Adrenal gland (tissue), 12 donors: Measurements from ENCODE around the gene HNRNPK. TPM values are rescaled to one million over a fixed set of nuclear protein-coding genes. Genes with fewer than 3 reads are reported as not detected.

Experiments used
- DNase-seq, 7 donors: peaks; one replicate each; pipeline ENCODE4 v3.0.0-alpha.2; 2019 to 2020
- H3K27ac ChIP-seq, 5 donors: fragments of 200-600 bp; sonication (generic) in 4 of 5; 1 replicate in 3 of 5; 2 replicates in 2 of 5; pipeline versions ENCODE4 v1.5.1 to v1.8.0; 2016 to 2020; ENCODE audit warnings: mild to moderate bottlenecking in 1 of 5
- H3K27me3 ChIP-seq: fragments of 200-600 bp; 2 replicates; pipeline ENCODE4 v1.8.0; 2021
- H3K36me3 ChIP-seq, 2 donors: fragments of 200-600 bp; replicated peaks in 1 of 2; 1 replicate in 1 of 2; 2 replicates in 1 of 2; pipeline versions ENCODE4 v1.5.1 to v1.8.0; 2018 to 2022
- H3K4me1 ChIP-seq, 2 donors: fragments of 200-600 bp; replicated peaks in 1 of 2; 1 replicate in 1 of 2; 2 replicates in 1 of 2; pipeline versions ENCODE4 v1.5.1 to v1.8.0; 2018 to 2021
- H3K4me3 ChIP-seq, 4 donors: fragments of 200-600 bp; sonication (generic) in 3 of 4; one replicate each; pipeline ENCODE4 v1.5.1; 2016 to 2018
- H3K9me3 ChIP-seq, 3 donors: fragments of 200-600 bp; sonication (generic) in 1 of 3; replicated peaks in 1 of 3; 1 replicate in 2 of 3; 2 replicates in 1 of 3; pipeline versions ENCODE4 v1.5.1 to v1.8.0; 2016 to 2021
- POLR2A ChIP-seq, 2 donors: fragments of 450-650 bp; IDR thresholded peaks; one replicate each; pipeline ENCODE4 v1.6.1; 2017; ENCODE audit warnings: antibody characterized with exemption in 2 of 2, mild to moderate bottlenecking in 2 of 2, moderate library complexity in 1 of 2
- WGBS, 4 donors: extraction: QIAGEN DNeasy Blood & Tissue Kit in 2 of 4; methylation state at CpG; one replicate each; pipeline versions ENCODE4 v1.1.5 to v1.1.7; 2013 to 2017; 5-methylcytosine and 5-hydroxymethylcytosine counted together
- intact Hi-C, 2 donors: fragments of 100-400 bp; cut with DNase I; formaldehyde crosslinking; loops; one replicate each; pipeline versions ENCODE4 v1.14.1 to v1.15.0; 2022 to 2023
- polyA plus RNA-seq, 3 donors: library from polyadenylated mRNA; stranded (reverse); fragments of 200-250 nt in 2 of 3; fragments of 350-450 nt in 1 of 3; fragmentation: Illumina TruSeq in 1 of 3; extraction: RNeasy Lipid Tissue Mini Kit (QIAGEN cat#74804) in 1 of 3; gene quantifications; one replicate each; pipeline ENCODE4 v1.2.3, GENCODE V29; 2013 to 2014
- total RNA-seq, 9 donors: library from RNA; depleted of rRNA in 4 of 9; stranded (reverse); fragments of >200 nt in 4 of 9; fragments of 120-200 nt in 1 of 9; fragmentation: NEBNext Ultra II Directional in 1 of 9; extraction: Animal tissue kit (Norgen Biotek cat#: 25700) in 1 of 9; gene quantifications; one replicate each; pipeline versions ENCODE4 v1.1.0 to v1.2.4, GENCODE V29; 2013 to 2023
- TF ChIP-seq, protein P1 (sequence below), 6 experiments: fragments of 450-650 bp in 4 of 6; fragments of 200-600 bp in 2 of 6; sonication (generic) in 1 of 6; IDR thresholded peaks; 1 replicate in 5 of 6; 2 replicates in 1 of 6; pipeline versions ENCODE4 v1.5.1 to v1.8.0; 2016 to 2021; ENCODE audit warnings: antibody characterized with exemption in 6 of 6, mild to moderate bottlenecking in 2 of 6, moderate library complexity in 1 of 6
- donor health status: healthy with polysubstance abuse.
- donor health status: Bipolar disorder and iron deficiency.
- donor health status: DM: yes; HTN: yes; CAD: no.
- donor health status: DM: no; HTN: no; CAD: no.
- donor health status: DM: no; HTN: no; CAD: no.
- donor health status: DM: yes; HTN: yes; CAD: no.

HNRNPK gene
- total and polyA plus RNA-seq, 12 donors, result 172 to 866 (median 477) TPM

DNA sequence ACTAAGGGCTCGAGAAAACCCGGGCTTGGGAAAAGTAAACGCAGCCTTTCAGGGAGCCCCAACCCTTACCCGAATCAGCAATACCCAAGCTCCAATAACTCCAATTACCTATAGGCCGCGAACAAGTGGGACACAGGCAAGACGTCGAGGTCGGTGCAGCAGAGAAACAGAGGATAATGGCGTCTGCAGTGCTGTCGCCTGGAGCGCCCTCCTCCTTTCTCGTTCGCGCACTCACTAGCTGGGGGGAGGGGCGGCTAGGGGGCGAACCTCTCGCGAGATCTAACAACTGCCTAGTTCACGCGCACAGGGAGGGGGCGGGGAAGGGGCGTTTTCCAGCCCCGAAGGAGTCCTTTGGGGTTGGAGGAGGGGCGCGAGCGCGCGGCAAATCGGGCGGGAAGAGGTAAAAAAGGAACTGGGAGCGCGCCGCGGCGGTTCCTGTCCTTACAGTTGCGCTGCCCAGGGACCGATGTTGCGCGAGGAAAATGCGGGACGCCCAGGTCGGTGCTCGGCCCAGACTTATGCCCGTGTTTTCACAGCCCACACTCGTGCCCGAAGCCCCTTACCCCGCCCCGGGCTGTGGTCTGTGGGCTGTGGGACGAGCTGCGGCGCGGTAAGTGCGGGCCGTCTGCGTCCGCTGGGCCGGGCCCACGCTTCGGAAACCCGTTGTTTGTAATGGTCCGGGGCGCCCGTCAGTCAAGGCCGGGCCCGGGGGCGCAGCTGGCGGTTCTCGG lies 545 bp upstream of the HNRNPK start, which contains the start of gene RMI1:
Gene RMI1 (plus strand): TSS at position 411 of the 731 bp plus-strand sequence. CDS start 20,182 bp downstream, outside the sequence.
- TF ChIP-seq, protein P1, sequence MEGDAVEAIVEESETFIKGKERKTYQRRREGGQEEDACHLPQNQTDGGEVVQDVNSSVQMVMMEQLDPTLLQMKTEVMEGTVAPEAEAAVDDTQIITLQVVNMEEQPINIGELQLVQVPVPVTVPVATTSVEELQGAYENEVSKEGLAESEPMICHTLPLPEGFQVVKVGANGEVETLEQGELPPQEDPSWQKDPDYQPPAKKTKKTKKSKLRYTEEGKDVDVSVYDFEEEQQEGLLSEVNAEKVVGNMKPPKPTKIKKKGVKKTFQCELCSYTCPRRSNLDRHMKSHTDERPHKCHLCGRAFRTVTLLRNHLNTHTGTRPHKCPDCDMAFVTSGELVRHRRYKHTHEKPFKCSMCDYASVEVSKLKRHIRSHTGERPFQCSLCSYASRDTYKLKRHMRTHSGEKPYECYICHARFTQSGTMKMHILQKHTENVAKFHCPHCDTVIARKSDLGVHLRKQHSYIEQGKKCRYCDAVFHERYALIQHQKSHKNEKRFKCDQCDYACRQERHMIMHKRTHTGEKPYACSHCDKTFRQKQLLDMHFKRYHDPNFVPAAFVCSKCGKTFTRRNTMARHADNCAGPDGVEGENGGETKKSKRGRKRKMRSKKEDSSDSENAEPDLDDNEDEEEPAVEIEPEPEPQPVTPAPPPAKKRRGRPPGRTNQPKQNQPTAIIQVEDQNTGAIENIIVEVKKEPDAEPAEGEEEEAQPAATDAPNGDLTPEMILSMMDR (IDR thresholded peaks at IDR 0.05), result peak in 1 of 6 experiments; percentile 23
- peak; percentile 96 to 99 for TF ChIP-seq POLR2A (IDR thresholded peaks at IDR 0.05)
- DNase-seq, result peak; percentile 99 to 100 (median 100)
- WGBS, 4 donors, result 0 to 1% (median 0%) methylated on average over 19 to 69 of the region's 69 CpGs
- no peaks in the 10 kb centered on the region for H3K27me3 ChIP-seq
- H3K36me3 ChIP-seq, result peaks cover 0 to 20% of the 10 kb centered on the region in 2 donors
- peak within 1 kb of the TSS; percentile 98 to 100 (median 99) for H3K27ac ChIP-seq
- H3K4me1 ChIP-seq, result peaks cover 18 to 48% of the 10 kb centered on the region in 2 donors
- H3K4me3 ChIP-seq, result peak within 1 kb of the TSS; percentile 68 to 100 (median 97)
- no peaks in the 10 kb centered on the region for H3K9me3 ChIP-seq
- intact Hi-C loops, result no loop called here

DNA sequence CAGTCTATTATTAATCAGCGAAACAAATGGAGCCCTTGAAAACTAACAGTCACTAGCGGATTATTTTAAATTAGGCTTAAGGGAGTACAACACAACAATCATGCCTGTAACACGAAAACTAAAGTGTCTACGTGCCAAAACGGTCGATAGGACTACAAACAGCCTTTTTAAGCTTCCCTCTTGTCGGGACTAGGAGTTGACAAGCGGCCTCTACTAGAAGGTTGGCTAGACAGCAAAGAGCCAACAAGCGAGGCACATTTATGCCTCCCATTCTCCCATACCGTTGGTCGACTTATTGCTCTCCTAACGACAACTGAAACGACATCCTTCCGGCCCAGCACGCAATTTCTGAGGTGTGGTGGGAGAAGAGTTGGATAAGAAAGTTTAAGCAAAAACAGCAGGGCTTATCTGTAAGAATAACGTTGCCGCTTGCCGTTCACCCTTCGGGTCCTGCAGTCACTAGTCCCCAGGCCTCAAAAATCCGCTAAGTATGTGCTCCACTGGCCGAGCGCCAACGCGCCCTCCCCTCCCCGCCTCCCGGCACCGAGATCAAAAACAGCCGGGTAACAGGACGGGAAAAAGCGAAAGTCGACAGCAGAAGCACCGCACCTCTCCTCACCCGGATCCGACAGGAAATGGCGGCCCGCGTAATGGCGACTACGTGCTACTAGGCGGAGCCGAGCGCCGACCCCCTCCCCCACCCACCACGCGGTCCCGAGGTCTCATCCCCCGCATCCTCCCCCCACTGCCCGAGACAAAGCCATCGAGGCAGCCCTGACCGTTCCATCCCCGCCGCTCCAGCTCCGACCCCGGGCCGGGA lies 813 bp downstream of the HNRNPK start:
- H3K9me3 ChIP-seq, result no peaks in the 10 kb centered on the region
- TF ChIP-seq, protein P1 (IDR thresholded peaks at IDR 0.05), result no peak
- peak in 1 of 2 donors; percentile 43 for TF ChIP-seq POLR2A (IDR thresholded peaks at IDR 0.05)
- peaks cover 18 to 58% of the 10 kb centered on the region in 2 donors for H3K4me1 ChIP-seq
- peak; percentile 85 to 93 (median 91) for DNase-seq
- intact Hi-C loops, result no loop called here
- 0 to 1% (median 0%) methylated on average over 27 to 55 of the region's 55 CpGs for WGBS, 4 donors
- no peaks in the 10 kb centered on the region for H3K27me3 ChIP-seq
- peaks cover 0 to 34% of the 10 kb centered on the region in 2 donors for H3K36me3 ChIP-seq
- H3K4me3 ChIP-seq, result peak overlapping the region; percentile 68 to 100 (median 97)
- H3K27ac ChIP-seq, result peak overlapping the region; percentile 98 to 100 (median 99)

DNA sequence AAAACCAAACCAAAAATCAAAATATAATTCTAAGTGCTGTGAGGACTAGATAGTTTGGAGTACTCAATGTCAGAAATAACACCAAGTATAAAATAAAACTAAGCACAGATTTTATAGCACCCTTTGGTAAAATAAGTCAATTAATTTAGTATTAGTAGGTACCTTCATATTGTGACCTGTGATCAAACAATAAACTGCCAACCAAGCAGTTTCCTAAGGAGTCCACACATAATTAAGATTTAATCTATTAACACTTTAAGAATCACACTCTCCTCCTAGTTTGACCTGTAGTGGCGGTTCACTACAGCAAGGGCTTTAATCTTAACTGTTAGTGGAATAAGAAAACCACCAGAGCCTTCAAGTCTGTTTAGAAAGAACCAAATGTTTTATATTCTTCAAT lies 2.8 kb downstream of the HNRNPK start:
- no peak for DNase-seq
- 39 to 46% (median 43%) methylated on average over 1 of the region's 1 CpG for WGBS, 4 donors

More for the DNA sequence above, 2.8 kb downstream of the HNRNPK start:
- H3K27me3 ChIP-seq, result no peaks in the 10 kb centered on the region
- no peak for TF ChIP-seq POLR2A (IDR thresholded peaks at IDR 0.05)
- TF ChIP-seq, protein P1 (IDR thresholded peaks at IDR 0.05), result peak in 1 of 6 experiments; percentile 7
- H3K36me3 ChIP-seq, result peaks cover 3 to 54% of the 10 kb centered on the region in 2 donors
- no peaks in the 10 kb centered on the region for H3K9me3 ChIP-seq
- peak overlapping the region in 1 of 4 donors; percentile 68 for H3K4me3 ChIP-seq
- intact Hi-C loops, result no loop called here
- no peak overlapping the region for H3K27ac ChIP-seq
- H3K4me1 ChIP-seq, result peaks cover 18 to 57% of the 10 kb centered on the region in 2 donors
